Choroid plexus epithelial cell (primary cell): ENCODE measurements around the gene INTS1.

ENCODE experiments used
- DNase-seq: peaks from one replicate; pipeline ENCODE4 v3.0.0-alpha.2; 2010; ENCODE audit warnings: low read depth
- H3K4me3 ChIP-seq: 2 replicates; pipeline ENCODE4 v1.5.1; 2011; ENCODE audit warnings: low read depth, mild to moderate bottlenecking, control low read depth, low read length, moderate library complexity
- TF ChIP-seq, protein P1 (sequence below): conservative IDR thresholded peaks from 2 replicates; pipeline ENCODE4 v1.5.1; 2011; ENCODE audit warnings: low read depth, mild to moderate bottlenecking, control low read depth, inconsistent platforms, low read length, moderate library complexity

Gene INTS1

GRCh38 chr7:1492221-1492620, 12.0 kb downstream of the INTS1 start:
- TF ChIP-seq, protein P1, sequence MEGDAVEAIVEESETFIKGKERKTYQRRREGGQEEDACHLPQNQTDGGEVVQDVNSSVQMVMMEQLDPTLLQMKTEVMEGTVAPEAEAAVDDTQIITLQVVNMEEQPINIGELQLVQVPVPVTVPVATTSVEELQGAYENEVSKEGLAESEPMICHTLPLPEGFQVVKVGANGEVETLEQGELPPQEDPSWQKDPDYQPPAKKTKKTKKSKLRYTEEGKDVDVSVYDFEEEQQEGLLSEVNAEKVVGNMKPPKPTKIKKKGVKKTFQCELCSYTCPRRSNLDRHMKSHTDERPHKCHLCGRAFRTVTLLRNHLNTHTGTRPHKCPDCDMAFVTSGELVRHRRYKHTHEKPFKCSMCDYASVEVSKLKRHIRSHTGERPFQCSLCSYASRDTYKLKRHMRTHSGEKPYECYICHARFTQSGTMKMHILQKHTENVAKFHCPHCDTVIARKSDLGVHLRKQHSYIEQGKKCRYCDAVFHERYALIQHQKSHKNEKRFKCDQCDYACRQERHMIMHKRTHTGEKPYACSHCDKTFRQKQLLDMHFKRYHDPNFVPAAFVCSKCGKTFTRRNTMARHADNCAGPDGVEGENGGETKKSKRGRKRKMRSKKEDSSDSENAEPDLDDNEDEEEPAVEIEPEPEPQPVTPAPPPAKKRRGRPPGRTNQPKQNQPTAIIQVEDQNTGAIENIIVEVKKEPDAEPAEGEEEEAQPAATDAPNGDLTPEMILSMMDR, result no peak
- no peak overlapping the region for H3K4me3 ChIP-seq
- no peak for DNase-seq

- DNase-seq, result no peak
- TF ChIP-seq, protein P1, result no peak
- H3K4me3 ChIP-seq, result no peak overlapping the region
These were observed 13.4 kb downstream of the INTS1 start for GRCh38 chr7:1490837-1491236.

DNA sequence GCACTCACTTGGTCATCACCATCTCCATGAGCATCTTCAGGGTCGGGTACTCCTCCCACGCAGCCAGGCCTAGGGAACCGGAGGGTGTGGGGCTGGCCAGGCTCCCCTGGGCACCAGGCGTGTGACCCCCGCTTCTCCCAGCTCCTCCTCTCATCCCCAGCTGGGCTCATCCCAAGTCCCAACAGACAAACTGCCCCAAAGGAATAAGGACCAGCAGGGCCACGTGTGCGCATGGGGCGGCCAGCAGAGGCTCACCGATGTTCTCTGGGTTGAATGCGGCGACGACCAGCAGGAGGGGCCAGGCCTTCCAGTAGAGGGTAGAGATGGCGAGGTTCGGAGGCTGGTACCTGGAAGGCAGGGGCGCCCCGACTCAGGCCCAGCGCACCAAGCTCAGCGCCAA, 14.9 kb downstream of the INTS1 start:
- TF ChIP-seq, protein P1, result no peak
- no peak for DNase-seq
- no peak overlapping the region for H3K4me3 ChIP-seq

DNA sequence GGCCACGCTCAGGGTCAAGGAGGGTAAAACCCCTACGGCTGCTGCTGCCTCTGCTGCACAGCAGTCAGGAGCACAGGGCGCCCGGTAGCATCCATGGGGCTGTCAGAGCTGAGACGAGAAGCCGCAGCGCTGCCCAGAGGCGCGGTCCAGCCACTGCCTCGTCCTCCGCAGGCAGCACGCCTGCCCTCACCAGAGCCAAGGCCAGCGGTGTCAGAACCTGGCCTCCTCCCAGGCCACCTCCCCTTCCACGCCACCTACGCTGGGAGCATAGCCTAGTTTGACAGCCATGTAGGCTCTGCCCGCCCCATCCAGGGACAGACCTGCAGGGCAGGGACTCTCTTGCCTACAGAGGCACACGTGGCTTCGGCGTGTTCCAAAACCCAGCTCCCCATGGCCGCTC, 16.2 kb downstream of the INTS1 start:
- no peak for DNase-seq
- TF ChIP-seq, protein P1, result no peak
- H3K4me3 ChIP-seq, result no peak overlapping the region

DNA sequence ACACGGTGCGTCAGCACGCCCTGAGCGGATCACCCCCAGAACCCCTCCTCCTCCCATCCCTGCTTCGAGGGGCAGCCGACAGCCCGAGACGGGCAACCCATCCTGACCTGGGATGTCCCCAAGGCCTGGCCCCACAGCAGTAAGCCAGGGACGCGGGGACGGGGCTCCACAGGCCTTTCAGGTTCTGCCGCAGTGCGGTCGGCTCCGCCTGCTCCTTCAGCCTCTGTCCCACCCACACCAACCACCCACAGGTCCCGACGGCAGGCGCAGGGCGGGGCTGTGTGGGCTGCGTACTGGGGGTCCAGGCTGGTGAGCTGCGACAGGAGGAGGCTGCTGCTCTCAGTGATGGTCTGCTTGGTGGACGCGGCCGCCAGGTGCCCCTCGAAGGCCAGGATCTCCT, 16.7 kb downstream of the INTS1 start:
- no peak for DNase-seq
- TF ChIP-seq, protein P1, result no peak
- no peak overlapping the region for H3K4me3 ChIP-seq

DNA sequence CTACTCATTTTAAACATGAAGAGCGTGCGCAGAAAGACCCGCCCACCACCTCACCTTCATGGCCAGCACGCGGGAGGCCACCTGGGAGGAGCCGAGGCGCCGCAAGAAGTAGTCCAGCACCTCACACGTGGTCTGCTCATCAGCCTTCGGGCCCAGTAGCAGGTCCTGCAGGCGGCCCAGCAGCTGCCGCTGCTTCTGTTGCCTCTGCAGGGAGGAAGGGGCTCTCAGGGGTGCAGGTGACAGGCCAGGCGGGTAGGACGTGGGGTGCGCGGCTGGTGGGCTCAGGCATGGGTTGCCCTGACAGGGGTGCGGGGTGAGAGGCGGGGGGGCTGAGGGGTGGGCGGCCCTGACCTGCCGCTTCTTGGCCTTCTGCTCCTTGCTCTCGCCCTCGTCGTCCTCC, 17.6 kb downstream of the INTS1 start:
- H3K4me3 ChIP-seq, result no peak overlapping the region
- no peak for DNase-seq
- TF ChIP-seq, protein P1, result no peak

- no peak for DNase-seq
- H3K4me3 ChIP-seq, result no peak overlapping the region
- TF ChIP-seq, protein P1, result no peak
These were observed 19.0 kb downstream of the INTS1 start for GRCh38 chr7:1485156-1485555.
